DMS79 treated with DMSO at 0.1 percent for 48 hours (cell line): ENCODE data around the gene PTPRE.

Source experiments
- DNase-seq: peaks from one replicate; lab custom pipeline; 2025; lab: John Stamatoyannopoulos, UW

PTPRE gene

DNA sequence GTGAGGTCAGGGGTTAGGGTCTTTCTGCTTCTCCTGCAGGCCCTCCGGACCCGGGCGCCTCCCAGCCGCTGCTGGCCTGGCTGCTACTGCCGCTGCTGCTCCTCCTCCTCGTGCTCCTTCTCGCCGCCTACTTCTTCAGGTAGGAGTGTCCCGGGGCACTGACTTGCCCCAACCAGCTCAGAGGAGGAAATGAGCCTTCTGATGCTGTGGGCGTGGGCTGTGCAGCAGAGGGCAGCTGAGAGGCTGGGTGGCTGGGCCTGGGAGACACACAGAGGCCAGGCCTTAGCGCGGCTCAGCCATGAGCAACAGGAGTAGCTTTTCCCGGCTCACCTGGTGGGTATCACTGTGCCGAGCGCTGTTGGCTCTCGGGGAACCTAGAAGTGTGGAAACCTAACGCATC is 140.4 kb downstream of the PTPRE start:
- no peak for DNase-seq

DNA sequence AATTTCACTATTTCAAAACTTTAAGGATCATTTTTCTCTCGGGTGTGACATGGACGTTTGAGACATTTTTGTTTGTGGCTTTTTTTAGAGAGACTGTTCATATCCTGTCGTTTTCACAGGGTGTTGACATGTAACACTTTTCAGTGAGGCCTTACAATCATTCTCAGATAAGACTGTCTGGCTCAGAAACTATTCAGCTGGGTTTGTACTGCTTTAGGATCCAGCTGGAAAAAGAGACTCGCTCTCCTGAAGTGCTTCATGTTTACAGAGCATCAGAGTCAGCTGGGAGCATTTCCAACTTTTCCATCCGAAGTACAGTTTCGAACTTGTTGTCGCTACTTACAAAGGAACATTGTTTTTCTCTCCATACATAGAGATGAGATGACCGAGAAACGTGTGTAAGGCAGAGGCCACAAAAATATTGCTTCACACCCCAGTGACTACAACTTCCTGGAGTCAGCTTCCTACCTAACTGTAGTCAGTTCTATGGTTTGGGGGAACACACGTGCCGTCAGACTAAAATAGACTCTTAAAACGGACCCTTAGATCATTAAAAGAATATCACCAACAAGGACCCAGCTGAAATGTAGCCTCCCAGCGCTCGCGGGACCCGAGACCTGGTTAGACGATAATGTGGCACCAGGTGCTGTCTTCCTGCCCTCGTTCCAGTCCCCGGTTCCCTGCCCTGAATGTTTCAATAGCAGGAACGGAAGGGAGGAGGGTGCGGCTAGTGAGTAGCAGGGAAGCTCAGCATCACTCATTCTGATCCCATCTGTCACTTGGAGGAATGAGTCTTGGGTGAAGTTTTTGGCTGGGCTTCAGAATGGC is 141.3 kb downstream of the PTPRE start:
- DNase-seq, result no peak

DNA sequence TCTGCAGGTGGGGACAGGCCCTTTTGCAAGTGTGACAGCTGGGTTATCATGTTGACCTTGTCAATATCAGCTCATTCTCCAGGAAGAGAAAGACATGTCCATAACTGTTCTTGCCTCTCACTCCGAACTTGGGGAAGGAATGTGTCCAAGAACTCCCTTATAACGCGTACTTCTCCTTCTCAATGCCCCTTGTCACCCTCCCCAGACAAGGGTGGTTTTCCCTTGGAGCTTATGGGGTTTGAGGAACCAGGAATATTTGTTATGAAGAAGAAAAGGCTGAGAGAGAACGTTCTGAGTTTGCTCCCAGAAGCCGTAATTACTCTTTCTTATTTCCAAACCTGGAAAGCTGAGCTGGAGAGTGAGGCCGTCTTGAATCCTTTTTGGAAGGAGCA is 141.9 kb downstream of the PTPRE start:
- DNase-seq, result no peak

DNA sequence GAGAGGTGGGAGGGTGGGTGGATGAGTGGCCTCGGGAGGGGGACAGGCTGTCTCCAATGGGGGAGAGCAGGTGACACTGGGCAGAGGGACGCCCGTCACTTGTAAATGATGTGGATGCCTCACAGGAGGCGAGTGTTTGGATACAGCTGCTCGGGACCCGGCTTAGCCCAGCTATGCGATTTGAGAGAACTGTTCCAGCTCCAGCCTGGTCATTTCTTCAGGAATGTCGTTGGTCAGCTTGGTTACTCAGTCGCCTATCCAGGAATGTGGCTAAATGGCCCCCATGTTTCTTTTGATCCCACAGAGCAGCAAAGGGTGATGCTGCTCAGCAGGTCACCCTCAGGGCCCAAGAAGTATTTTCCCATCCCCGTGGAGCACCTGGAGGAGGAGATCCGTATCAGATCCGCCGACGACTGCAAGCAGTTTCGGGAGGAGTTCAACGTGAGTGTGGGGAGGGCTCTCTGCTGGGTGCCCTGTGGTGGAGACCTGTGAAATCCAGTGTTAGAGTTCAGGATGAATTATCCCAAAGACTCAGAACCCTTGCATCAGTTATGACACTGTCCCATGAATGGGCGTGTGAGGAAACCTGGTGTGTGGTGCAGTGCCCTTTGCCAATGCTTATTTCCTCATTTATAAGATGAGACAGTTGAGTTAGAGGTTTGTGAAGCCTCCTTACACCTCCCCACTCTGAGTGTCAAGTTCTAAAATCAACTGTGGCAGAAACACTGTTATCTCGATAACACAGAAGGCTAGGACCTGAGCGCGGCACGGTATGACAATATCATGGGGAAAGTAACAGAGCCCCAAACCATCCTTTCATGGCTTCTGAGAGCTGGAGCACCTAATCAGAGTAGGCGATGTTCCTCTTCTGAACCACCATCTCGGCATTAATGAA is 142.6 kb downstream of the PTPRE start:
- DNase-seq, result no peak

DNA sequence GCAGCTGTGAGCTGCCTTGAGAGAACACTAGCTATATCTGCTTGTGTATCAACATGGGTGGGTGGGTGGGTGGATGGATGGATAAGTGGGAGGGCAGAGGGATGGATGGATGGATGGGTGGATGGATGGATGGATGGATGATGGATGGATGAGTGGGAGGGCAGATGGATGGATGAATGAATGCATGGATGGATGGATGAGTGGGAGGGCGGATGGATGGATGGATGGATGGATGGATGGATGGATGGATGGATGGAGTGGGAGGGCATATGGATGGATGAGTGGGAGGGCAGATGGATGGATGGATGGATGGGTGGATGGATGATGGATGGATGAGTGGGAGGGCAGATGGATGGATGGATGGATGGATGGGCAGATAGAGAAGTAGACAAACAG is 143.2 kb downstream of the PTPRE start:
- no peak for DNase-seq

DNA sequence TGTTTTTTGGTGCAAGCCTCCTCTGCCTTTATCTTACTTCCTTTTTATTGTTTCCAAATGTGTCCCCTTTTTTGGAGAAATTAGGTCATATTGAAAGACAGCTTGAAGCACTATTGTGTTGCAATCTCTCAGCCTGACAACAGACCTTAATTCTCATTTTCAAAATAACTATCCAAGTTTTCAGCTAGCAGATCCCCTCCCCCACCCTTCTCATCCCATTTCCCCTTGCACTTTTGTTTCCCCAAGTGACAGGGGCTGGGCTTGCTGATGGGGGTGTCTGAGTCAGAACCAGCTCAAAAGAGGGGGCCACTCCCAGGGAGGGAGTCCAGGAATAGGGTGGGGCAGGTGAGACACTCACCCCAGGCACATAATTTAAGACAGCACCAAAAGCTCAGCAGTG is 144.0 kb downstream of the PTPRE start:
- no peak for DNase-seq

DNA sequence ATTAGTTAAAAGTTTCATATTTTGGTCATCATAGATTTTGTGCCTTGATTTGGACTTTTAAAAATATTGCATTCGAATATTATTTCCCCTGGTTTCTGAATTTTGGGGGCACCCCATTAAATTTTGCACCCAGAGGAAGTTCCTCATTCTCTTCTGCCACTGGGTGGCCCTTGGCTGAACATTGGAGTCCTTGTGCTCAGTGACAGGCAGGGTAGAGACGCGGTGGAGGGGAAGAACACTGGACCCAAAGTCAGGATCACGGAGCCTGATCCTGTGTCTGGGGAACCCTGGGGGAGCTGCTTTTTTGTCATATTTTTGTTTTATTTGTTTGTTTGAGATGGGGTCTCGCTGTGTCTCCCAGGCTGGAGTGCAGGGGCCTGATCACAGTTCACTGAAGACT is 144.6 kb downstream of the PTPRE start:
- DNase-seq, result no peak

DNA sequence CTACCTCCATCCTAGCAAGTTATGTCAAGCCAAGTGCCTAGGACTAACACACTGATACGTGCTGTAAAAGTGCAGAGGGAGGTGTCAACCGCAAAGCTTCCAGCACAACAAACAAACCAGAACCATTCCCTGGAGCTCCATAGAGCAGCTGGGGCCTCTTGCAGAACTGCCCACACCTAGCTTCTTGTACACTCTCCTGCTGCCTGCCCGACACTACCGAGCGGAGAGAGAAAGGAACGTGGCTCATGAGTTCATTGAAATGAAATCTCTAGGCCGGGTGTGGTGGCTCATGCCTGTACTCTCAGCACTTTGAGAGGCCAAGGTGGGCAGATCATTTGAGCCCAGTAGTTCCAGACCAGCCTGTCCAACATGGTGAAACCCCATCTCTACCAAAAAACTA is 145.8 kb downstream of the PTPRE start:
- DNase-seq, result no peak

DNA sequence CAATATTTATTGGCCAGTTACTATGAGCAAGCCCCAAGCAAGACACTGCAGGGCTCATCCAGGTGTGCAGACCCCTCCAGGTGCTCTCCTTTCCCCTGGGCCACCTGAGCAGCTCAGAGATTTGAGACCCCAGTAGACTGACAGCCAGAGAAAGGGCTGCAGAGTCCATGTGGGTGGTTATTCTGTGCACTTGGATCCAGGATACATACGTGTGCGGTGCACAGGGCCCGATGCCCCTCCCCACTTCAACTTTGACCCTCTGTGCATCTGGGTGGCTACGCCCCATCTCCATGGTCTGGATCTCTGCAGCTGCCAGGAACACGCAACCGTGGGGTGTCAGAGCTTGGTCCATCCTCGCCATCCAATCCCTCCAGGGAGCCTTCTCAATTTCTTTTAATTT is 146.5 kb downstream of the PTPRE start:
- no peak for DNase-seq

DNA sequence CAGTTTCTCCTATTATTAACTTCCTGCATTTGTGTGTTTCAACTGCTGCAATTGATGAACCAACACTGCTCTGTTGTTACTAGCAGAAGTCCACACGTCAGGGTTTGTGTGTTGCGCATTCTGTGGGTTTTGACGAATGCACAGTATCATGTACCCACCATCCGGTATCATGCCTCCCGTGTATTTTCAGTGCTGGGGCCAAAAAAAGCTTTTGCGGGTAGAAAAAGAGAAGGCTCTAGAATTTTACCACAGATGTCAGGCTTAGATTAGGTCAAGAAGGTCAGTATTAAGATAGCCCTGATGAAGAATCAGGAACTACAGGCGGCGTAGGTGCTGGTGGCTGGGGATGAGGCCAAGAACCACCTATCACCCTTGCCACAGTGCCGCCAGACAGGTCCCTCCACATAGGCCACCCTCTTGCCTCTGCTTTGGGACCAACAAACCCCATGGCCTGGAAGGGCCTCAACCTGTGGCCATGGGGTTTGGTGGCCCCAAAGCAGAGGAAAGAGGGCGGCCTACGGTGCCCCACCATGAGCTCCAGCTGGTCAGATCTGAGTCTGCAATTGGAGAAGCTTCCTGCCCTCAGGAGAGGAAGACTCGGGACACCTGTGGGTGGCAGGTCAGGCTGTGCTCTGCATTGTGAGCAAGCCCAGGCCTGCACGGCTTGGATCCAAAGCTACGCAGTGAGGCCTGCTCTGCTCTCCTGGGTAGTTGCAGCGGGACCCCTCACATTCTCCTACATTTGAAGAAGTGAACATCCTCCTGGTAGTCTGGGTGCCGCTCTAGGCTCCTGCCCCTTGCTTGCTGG is 147.5 kb downstream of the PTPRE start:
- DNase-seq, result no peak

DNA sequence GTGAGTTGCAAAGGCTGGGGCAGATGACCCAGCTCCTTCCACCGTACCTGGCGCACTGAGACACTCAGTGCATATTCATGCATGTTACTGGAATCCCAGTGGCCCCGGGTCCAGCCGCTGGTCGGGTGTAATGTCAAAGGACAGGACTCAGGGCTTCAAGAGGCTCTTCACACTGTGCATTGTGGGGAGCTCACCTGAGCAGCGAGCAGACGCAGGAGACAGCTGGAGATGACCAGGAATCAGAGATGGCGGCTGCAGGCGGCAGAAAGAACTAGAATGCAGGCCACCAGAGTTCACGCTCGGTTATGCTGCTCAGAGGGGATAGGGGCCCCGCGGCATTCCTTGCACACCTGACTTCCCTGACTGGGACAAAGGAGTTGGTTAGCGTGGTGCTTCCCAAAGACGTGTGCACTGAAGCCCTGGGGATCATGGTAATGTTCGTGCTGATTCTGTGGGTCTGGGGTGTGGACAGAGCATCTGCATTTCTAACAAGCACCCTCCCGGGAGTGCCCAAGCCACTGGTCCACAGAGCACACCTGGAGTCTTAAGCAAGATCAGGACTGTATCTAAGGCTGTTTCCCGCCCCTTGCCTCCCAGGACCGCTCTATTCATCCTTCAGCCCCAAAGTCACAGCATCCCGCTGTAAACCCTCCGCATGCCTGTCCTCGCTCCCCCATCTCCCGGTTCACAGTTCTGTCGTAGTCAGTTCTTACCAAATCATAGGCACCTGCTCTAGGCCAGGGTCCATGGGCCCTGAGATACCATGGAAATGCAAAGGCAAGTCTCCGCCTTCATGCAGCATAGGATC is 148.4 kb downstream of the PTPRE start:
- DNase-seq, result no peak

DNA sequence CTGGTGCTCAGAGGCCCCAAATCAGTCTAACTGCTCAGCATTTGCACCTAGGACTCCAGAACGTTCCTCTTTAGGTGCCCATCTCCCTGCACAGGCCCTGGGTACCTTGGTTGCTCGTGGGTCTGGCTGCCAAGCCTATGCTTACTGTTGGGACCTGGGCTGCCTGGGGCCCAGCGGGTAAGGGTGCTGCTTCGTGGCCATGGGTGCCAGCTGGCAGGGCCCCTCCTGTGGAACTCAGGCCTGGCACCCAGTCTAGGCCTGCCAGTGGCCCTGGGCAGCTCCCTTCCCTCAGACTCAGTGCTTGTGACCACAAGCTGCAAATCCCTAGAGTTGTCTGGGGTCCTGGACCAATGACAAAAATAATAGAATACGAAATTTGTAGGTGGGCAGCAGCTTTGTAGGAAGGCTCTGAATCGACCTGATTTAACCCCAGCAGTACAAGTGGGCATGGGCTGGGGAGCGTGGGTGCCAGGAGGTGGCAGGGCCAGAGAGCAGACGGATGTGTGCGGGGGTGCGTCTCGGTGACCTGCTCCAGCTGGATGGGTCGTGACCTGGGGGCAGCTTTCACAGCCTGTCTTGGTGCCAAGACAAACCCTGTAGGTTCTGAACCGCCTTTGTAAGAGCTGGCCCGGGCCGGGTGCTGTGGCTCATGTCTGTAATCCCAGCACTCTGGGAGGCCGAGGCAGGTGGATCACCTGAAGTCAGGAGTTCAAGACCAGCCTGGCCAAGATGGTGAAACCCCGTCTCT is 149.6 kb downstream of the PTPRE start:
- no peak for DNase-seq

DNA sequence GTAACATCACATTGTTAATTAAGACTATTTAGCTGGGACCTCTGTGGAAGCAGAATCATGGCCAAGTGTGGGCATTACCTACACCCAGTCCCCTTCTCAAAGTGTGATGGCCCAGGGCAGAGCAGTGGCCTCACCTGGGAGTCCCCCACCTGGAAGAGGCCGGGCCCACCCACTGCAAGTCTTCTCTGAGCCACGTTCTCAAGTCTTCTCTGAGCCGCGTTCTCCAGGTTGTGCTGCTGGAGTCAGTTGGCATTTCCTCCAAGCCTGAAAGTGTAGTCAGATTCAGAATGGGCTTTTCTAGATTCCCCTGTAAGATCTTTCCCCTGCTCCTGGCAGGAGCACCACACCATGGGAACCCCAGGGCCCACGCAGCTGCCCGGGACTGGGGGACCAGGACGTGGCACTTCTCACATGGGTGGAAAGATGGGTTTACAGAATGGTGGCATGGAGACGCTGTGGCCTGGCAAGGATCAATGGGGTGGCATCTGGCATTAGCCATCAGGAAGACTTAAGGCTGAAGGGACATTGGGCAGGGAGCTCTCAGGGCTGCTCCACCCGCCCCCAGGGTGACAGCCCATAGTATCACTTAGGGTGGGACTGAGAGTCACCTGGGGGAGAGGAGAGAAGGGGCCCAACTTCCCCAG is 151.3 kb downstream of the PTPRE start:
- no peak for DNase-seq

DNA sequence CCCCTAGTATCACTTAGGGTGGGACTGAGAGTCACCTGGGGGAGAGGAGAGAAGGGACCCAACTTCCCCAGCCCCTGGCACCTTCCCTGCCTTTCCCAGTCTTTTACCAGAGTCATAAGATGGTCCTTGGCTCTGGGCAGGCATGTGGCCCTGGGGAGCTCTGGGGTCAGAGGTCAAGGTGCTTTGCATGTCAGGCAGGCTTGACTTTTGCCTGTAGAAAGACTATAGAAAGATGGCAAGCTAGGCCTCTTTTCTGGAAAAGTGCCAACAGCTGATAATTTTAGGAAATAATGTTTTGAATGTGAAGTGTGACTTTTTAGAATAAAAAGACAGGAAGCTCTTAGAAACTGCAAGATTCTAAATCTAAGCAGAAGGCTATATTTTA is 151.8 kb downstream of the PTPRE start:
- DNase-seq, result no peak

DNA sequence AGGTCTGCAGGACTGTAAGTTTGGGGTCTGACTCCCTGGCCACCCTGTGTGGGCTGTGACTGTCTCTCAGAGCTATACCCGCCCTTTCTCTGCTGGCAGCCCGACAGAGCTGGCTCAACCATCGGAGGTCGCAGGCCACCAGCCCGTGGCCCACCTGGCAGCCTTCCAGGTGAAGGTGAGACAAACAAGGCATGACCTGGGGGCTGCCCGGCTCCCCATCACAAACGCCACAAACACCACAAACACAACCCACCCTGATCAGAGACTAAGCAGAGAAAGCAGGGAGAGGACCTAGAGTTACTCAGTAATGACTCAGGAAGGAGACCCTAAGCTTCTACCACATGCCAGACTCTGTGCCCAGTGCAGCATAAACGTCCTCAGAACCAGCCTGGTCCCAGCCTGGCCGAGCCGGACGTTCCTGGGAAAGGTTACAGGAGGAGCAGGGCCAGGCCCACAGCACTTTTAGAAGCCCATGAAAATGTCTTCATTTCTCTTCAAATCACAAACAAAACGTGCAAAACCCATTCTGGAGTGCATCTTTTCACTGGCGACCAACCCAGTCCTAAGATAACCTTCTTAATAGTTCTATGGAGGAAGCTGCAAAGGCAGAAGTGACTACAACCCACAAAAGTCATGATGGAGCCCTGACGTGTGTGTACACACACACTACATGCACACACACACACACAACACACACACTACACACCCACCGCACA is 152.5 kb downstream of the PTPRE start:
- DNase-seq, result no peak

DNA sequence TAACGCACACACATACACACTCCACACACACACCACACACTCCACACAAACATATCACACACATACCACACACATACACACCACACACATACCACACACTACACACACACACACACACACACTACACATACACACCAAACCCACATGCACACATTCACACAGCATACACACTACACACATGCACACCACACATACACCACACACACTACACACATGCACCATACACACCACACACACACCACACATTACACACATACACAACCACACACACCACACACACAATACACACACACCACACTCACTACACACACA is 153.0 kb downstream of the PTPRE start:
- no peak for DNase-seq

DNA sequence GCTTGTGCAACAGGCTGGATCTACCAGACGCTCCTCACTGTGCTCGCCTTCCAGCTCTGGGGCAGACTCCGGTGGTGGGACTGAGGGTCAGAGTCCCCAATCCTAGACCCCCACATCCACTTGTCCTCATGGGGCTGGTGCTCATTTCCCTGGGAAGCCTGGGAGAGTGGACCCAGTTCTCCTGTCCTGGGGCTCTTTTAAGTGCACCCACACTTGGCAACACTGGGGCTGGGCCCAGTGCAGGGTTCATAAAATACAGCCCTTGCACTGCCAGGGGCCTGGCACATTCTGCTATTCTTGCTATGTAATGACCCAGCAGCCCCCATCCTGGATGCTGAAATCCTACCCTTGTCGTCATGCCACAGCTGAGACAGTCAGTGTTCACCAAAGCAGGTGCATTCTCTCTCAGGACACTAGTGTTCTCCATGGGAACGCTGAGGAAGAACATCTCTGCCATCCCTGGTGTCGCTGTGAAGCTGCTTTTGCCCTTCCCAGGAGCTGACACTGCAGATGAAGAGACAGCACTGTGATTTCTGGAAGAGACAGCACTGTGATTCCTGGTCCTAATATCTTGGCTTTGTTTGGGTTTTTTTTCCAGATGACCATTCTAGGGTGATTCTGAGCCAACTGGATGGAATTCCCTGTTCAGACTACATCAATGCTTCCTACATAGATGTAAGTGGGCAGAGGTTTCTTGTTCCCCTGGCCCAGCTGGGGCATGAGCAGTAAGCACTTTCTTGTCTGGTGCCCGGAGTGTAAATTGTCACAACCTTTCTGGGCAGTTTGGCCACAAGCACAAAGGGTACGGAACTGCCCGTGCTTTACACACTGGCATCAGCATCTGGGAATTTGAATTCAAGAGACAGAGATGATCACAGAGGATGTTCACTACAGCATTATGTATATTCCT is 153.7 kb downstream of the PTPRE start:
- no peak for DNase-seq

DNA sequence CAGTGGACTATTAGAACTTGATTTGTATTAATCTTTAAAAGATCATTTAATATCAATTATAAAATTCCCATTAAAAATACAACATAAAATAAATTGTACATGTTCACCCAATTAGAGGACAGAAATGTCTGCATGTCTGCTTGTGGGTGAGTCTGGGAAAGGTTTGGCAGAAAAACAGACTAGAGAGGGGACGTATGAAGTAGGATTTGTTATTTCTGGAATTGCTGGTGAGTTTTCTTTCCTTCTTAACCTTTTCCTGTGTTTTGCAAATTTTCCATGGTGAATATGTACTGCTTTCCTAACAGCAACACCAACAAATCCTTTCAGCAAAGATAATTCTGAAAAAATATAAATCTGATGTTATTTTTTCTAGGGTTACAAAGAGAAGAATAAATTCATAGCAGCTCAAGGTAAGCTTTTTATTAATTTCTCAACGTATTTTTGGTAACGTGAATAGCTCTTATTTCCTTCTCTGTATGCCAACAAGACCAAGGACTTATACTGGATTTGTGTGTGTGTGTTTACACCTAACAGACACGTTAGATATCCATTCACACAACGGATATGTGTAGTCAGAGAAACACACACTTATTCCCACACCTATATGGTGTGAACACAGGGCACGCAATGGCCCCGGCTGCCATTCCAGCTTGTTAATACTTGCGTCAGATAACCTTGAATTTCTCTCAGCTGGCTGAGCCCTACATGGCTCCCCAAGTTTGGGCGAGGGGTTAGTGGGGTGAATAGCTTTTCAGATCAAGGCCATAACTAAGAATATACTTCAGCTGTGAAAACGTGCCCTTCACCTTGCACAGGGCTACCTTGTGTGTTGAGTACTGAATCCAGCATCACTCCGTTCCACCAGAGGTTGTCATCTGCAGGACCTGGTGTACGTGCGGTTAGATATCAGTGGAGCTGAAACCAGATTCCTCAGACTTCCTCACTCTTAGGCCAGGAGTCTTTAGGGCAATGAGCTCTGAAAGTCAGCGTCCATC is 154.7 kb downstream of the PTPRE start:
- DNase-seq, result no peak
